Vagina (tissue), 2 donors: Measurements from ENCODE around the gene GALNTL6. TPM values are rescaled to one million over a fixed set of nuclear protein-coding genes. Genes with fewer than 3 reads are reported as not detected.

Experiments
- DNase-seq, 2 donors: peaks; one replicate each; pipeline ENCODE4 v3.0.0-alpha.2; 2017; ENCODE audit errors: extremely low spot score in 2 of 2
- H3K27ac ChIP-seq: fragments of 200-600 bp; sonication (generic); one replicate; pipeline ENCODE4 v1.5.1; 2019
- H3K27me3 ChIP-seq: fragments of 200-600 bp; sonication (generic); one replicate; pipeline ENCODE4 v1.5.1; 2019
- H3K36me3 ChIP-seq, 2 donors: fragments of 200-600 bp; sonication (generic); one replicate each; pipeline ENCODE4 v1.5.1; 2017 to 2019
- H3K4me1 ChIP-seq: fragments of 200-600 bp; sonication (generic); one replicate; pipeline ENCODE4 v1.5.1; 2019
- H3K4me3 ChIP-seq, 2 donors: fragments of 200-600 bp; sonication (generic); 1 replicate in 1 of 2; 2 replicates in 1 of 2; pipeline ENCODE4 v1.5.1; 2016 to 2019
- H3K9me3 ChIP-seq: fragments of 200-600 bp; sonication (generic); one replicate; pipeline ENCODE4 v1.5.1; 2019
- POLR2A ChIP-seq, 2 donors: fragments of 450-650 bp; IDR thresholded peaks; one replicate each; pipeline ENCODE4 v1.6.1; 2017; ENCODE audit warnings: antibody characterized with exemption in 2 of 2, mild to moderate bottlenecking in 2 of 2, moderate library complexity in 2 of 2
- POLR2AphosphoS5 ChIP-seq, 2 donors: sonication (generic); formaldehyde crosslinking; IDR thresholded peaks; one replicate each; pipeline ENCODE4 v1.9.0; 2017; ENCODE audit warnings: antibody characterized with exemption in 2 of 2, mild to moderate bottlenecking in 2 of 2, low read depth in 1 of 2; ENCODE audit not compliant: insufficient read depth in 1 of 2
- intact Hi-C: fragments of 100-400 bp; cut with DNase I; formaldehyde crosslinking; loops from one replicate; pipeline ENCODE4 v1.15.1; 2023
- total RNA-seq: library from RNA; depleted of rRNA; stranded (reverse); fragments of >200 nt; gene quantifications from one replicate; pipeline ENCODE4 v1.2.3, GENCODE V29; 2016
- TF ChIP-seq, protein P1 (sequence below), 3 experiments: fragments of 450-650 bp in 2 of 3; fragments of 200-600 bp in 1 of 3; sonication (generic) in 1 of 3; IDR thresholded peaks; one replicate each; pipeline ENCODE4 v1.5.1; 2017 to 2019; ENCODE audit warnings: antibody characterized with exemption in 3 of 3, mild to moderate bottlenecking in 2 of 3, moderate library complexity in 2 of 3

The GALNTL6 gene
- total RNA-seq, 1 donor from 2014 or later: 0.74 TPM

- no peaks in the 10 kb centered on the region for H3K9me3 ChIP-seq
- H3K36me3 ChIP-seq: no peaks in the 10 kb centered on the region
- intact Hi-C loops: no loop called here
- H3K27ac ChIP-seq: no peak overlapping the region
- no peaks in the 10 kb centered on the region for H3K4me1 ChIP-seq
- no peak overlapping the region for H3K4me3 ChIP-seq
- no peak for TF ChIP-seq POLR2A (IDR thresholded peaks at IDR 0.05)
- TF ChIP-seq, protein P1, sequence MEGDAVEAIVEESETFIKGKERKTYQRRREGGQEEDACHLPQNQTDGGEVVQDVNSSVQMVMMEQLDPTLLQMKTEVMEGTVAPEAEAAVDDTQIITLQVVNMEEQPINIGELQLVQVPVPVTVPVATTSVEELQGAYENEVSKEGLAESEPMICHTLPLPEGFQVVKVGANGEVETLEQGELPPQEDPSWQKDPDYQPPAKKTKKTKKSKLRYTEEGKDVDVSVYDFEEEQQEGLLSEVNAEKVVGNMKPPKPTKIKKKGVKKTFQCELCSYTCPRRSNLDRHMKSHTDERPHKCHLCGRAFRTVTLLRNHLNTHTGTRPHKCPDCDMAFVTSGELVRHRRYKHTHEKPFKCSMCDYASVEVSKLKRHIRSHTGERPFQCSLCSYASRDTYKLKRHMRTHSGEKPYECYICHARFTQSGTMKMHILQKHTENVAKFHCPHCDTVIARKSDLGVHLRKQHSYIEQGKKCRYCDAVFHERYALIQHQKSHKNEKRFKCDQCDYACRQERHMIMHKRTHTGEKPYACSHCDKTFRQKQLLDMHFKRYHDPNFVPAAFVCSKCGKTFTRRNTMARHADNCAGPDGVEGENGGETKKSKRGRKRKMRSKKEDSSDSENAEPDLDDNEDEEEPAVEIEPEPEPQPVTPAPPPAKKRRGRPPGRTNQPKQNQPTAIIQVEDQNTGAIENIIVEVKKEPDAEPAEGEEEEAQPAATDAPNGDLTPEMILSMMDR (IDR thresholded peaks at IDR 0.05): no peak
- TF ChIP-seq POLR2AphosphoS5 (IDR thresholded peaks at IDR 0.05; ENCODE audit: insufficient read depth in 1 of 2, low read depth in 1 of 2): no peak
- no peaks in the 10 kb centered on the region for H3K27me3 ChIP-seq
- no peak for DNase-seq
These were observed 141.4 kb downstream of the GALNTL6 start for GRCh38 chr4:171954650-171955049.

DNA sequence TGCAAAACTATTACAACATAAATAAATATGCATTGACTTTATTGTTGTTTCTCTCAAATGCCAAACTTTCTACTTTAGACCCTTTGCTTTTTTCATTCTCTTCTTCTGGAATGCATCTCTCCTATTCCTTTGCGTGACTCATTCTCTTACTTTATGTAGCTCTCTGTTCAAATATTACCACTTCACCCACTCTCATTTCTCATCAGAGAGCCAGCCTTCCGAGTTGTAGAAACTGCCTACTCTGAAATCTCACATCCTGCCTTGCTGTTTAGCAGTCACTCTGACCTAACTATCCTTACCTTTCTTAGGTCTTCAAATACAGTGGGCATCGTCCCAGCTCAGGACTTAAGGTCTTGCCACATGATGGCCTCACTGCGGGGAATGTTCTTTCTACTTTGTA, 143.5 kb downstream of the GALNTL6 start:
- TF ChIP-seq, protein P1 (IDR thresholded peaks at IDR 0.05): no peak
- no peak for TF ChIP-seq POLR2AphosphoS5 (IDR thresholded peaks at IDR 0.05; ENCODE audit: insufficient read depth in 1 of 2, low read depth in 1 of 2)
- TF ChIP-seq POLR2A (IDR thresholded peaks at IDR 0.05): no peak
- no peaks in the 10 kb centered on the region for H3K4me1 ChIP-seq
- H3K27ac ChIP-seq: no peak overlapping the region
- no peaks in the 10 kb centered on the region for H3K27me3 ChIP-seq
- H3K9me3 ChIP-seq: no peaks in the 10 kb centered on the region
- H3K36me3 ChIP-seq: no peaks in the 10 kb centered on the region
- DNase-seq: no peak
- intact Hi-C loops: no loop called here
- H3K4me3 ChIP-seq: no peak overlapping the region

DNA sequence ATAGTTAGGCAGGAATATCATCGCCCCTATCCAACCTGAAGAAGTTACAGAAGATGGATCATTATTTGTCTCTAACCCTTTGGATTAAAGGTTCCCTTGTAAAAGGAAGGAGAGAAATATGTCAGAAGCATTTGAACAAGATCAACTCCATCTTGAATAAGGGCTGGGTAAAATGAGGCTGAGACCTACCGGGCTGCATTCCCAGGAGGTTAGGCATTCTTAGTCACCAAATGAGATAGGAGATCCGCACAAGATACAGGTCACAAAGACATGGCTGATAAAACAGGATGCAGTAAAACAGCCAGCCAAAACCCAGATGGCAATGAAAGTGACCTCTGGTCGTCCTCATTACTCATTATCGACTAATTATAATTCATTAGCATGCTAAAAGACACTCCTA, 148.9 kb downstream of the GALNTL6 start:
- no peak overlapping the region for H3K4me3 ChIP-seq
- no peaks in the 10 kb centered on the region for H3K27me3 ChIP-seq
- H3K9me3 ChIP-seq: no peaks in the 10 kb centered on the region
- no peak overlapping the region for H3K27ac ChIP-seq
- no peak for DNase-seq
- H3K4me1 ChIP-seq: no peaks in the 10 kb centered on the region
- no peaks in the 10 kb centered on the region for H3K36me3 ChIP-seq
- TF ChIP-seq POLR2AphosphoS5 (IDR thresholded peaks at IDR 0.05; ENCODE audit: insufficient read depth in 1 of 2, low read depth in 1 of 2) (no peak), POLR2A (IDR thresholded peaks at IDR 0.05) (no peak)
- TF ChIP-seq, protein P1 (IDR thresholded peaks at IDR 0.05): no peak
- intact Hi-C loops: no loop called here

DNA sequence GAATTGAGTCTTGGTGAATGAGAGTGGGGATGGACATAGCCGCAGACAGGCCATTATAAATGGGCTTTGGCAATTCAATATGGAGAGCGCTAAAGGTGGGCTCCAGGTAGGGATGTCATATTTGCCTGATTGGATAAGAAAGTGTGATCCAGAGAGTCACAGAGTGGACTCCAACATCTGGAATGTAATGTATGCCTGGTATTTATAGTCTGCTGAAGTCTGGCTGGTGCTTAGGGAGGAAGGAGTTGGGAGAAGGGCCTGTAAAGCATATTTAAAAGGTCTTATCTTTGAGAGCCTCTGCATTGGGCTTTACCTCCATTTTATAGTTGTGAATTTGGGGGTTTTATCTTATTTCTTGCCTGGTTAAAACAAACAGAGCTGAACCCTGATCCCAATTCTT, 153.2 kb downstream of the GALNTL6 start:
- H3K27me3 ChIP-seq: no peaks in the 10 kb centered on the region
- intact Hi-C loops: no loop called here
- no peaks in the 10 kb centered on the region for H3K9me3 ChIP-seq
- TF ChIP-seq, protein P1 (IDR thresholded peaks at IDR 0.05): no peak
- TF ChIP-seq POLR2A (IDR thresholded peaks at IDR 0.05) (no peak), POLR2AphosphoS5 (IDR thresholded peaks at IDR 0.05; ENCODE audit: insufficient read depth in 1 of 2, low read depth in 1 of 2) (no peak)
- H3K4me1 ChIP-seq: no peaks in the 10 kb centered on the region
- no peak overlapping the region for H3K27ac ChIP-seq
- no peak overlapping the region for H3K4me3 ChIP-seq
- no peaks in the 10 kb centered on the region for H3K36me3 ChIP-seq
- DNase-seq: no peak

- H3K27me3 ChIP-seq: no peaks in the 10 kb centered on the region
- H3K36me3 ChIP-seq: no peaks in the 10 kb centered on the region
- H3K9me3 ChIP-seq: no peaks in the 10 kb centered on the region
- no peak overlapping the region for H3K27ac ChIP-seq
- DNase-seq: no peak
- TF ChIP-seq, protein P1 (IDR thresholded peaks at IDR 0.05): no peak
- TF ChIP-seq POLR2A (IDR thresholded peaks at IDR 0.05) (no peak), POLR2AphosphoS5 (IDR thresholded peaks at IDR 0.05; ENCODE audit: insufficient read depth in 1 of 2, low read depth in 1 of 2) (no peak)
- no peak overlapping the region for H3K4me3 ChIP-seq
- intact Hi-C loops: no loop called here
- no peaks in the 10 kb centered on the region for H3K4me1 ChIP-seq
These were observed 165.0 kb downstream of the GALNTL6 start for GRCh38 chr4:171978216-171978615.
